Astrocyte of the hippocampus (primary cell): ENCODE results near the gene EDN3.
"Not testable (repeated sequence)": the region's sequence is repeated elsewhere in the genome, so short reads cannot be mapped to it uniquely, and the experiment has no call there.

Source experiments
- DNase-seq: peaks from one replicate; pipeline ENCODE4 v3.0.0; 2011; ENCODE audit warnings: low read depth, low spot score

Gene EDN3

DNA sequence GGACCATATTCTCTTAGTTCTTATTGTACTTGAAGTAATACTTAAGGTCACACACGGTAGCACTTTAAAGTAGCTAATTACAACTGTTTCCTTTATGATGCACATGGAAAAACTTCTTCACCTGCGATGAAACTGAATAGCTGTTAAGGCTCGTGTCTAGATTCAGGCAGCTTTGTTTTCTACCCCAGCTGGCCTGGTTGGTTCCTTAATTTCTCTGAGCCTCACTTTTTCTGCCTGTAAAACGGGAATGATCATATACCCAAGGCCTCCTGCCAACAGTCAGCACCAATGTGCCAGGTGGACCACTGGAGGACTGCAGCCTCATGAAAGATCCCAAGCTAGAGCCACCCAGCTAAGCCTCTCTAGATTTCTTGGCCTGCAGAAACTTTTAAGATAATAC lies 35.0 kb downstream of the EDN3 start:
- DNase-seq: no peak

GRCh38 chr20:59336540-59336939 lies 36.1 kb downstream of the EDN3 start:
- no peak for DNase-seq

- not testable (repeated sequence) for DNase-seq
These were observed 38.0 kb downstream of the EDN3 start for GRCh38 chr20:59338444-59338843.

DNA sequence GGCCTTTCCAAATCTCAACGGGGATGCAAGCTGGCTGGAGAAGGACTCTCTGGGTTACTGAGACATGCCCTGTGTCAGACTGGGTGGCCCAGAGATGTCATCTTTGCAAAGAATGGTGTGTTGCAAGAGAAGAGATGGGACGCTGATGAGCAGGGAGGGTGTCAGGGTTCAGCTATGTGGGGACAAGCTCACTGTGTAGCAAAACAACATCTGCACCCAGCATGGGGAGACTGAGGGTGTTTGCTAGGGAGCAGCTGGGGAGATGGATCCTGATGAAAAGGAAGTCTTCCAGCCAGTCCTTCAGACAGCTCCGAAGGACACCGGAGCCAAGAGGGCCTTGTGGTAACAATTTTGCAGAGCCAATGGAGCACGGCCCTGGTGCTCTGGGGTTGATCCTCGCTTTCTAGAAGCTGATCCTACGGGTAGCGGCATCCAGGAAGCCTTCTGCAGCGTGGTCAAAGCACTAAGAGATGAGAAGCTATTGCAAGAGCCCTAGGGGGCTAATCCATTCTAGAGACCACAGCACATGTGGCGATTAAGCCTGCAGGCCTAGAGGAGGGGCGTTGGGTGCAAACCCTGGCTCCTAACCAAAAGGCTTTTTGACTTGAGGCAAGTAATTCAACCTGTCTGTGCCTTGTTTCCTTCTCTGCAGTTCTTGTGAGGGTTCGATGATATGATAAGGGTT lies 39.9 kb downstream of the EDN3 start:
- no peak for DNase-seq

DNA sequence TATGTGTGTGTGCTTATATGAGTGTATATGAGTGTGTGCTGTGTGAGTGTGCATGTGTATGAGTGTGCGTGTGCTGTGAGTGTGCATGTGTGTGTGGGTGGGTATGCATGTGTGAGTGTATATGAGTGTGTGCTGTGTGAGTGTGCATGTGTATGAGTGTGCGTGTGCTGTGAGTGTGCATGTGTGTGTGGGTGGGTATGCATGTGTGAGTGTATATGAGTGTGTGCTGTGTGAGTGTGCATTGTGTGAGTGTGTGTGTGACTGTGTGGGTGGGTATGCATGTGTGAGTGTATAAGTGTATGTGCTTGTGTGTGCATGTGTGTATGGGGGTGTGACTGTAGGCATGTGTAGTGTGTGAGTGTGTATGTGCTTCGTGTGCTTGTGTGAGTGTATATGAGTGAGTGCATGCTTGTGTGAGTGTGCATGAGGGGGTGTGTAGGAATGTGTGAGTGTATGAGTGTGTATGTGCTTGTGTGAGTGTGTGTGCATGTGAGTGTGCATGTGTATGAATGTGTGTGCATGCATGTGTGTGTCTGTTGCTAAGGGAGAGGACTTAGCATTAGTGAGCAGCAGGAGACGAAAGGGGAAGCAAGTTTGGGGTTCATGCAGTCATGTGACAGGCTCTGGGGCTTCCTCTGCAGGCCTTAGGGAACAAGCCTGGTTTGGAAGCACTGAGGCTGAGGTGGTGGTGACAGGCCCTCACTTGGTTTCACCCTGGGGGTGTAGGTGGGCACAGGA lies 41.0 kb downstream of the EDN3 start:
- DNase-seq: not testable (repeated sequence)

DNA sequence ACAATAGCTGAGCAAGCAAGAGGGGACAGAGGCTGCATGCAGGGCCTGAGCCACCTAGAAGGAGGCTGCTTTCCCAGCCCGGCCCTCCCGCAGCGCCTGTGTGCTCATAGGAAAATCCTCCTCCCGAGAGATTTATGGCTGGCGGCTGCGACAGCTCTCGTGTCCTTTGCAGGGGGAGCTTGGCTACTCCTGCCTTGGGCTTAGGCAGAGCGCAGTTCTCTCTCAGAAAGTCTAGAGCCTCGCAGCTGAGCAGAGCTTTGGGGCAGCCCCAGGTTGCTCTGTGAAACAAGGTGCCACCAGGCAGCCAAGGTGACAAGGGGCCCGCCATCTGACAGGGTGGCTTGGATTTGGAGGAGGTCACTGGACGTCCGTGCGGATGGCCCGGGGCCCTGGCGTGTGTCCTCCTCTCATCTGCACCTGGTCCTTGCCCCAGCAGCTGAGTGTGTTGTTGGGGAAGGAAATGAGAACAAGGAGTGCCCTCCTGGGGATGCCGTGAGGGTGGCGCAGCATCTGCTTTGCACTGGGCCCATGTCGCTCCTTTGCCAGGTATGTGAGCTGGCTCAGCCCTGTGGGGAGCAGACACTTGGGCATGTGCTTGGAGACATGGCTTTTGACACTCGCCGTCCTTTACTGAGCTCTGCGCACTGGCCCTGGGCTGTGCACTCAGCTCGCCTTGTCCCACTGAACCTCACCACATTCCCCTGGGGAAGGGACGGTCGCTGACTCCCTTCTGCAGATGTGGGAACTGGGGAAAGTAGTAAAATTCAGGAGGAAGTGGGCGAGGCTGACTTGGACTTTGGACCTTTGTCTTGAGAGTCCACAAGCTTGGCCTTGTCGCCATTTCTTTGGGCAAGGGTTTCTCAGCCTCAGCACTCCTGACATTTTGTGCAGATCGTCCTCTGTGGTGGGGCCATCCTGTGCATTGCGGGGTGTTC lies 41.9 kb downstream of the EDN3 start:
- DNase-seq: no peak

DNA sequence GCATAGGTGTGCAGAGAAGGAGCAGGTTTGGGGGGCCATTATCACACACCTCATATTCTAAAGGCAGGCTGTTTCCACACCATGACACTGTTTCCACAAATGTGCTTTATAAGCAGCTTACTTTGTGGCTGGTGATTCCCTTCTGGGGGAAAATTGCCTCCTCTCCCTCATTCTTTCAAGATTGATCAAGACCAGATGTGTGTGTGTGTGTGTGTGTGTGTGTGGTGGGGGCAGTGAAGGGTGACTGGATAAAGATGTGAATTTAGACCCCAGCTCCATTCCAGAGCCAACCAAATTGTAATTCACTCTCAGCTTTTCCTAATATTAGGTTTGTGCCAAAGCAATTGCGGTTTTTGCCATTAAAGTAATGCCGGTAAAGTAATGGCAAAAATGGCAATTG lies 45.6 kb downstream of the EDN3 start:
- DNase-seq: no peak

- no peak for DNase-seq
These were observed 48.9 kb downstream of the EDN3 start for GRCh38 chr20:59349277-59349676.

DNA sequence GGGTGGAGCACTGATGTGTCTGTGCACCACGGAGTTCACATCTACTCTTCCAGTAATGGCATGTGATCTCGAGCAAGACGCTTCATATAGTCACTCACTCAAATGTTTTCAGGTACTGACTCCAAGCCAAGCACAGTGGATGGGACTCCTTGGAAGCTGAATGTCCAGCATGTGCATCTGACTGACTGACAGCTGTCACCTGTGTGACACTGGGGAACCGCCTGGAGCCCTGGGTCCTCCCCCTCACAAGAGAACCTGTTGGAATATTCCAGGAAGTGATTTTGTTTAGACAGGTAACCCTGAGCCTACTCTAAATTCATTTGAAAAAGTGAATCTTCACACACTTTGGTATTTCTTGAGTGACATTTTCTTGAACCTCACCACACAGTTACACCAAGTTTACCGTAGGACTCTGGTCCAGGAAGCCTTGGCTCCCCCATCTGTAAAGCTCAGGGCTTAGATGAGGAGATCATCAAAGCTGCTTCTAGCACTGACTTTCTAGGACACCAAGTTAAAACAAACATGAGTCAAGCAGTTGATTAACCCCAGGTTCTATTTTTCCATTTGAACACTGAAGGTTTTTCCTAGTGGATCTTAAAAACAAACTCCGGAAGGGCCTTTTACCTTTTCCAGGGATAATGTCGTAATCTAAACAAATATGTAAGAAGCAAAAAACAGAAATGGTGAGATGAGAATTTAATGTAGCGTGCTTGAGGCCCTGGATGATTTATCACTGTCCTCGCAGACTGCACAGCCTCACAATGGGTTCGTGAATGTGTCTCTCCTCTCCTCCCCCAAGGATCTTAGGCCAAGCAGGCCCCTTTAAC lies 50.1 kb downstream of the EDN3 start:
- no peak for DNase-seq

- no peak for DNase-seq
These were observed 51.0 kb downstream of the EDN3 start for GRCh38 chr20:59351157-59352040.

DNA sequence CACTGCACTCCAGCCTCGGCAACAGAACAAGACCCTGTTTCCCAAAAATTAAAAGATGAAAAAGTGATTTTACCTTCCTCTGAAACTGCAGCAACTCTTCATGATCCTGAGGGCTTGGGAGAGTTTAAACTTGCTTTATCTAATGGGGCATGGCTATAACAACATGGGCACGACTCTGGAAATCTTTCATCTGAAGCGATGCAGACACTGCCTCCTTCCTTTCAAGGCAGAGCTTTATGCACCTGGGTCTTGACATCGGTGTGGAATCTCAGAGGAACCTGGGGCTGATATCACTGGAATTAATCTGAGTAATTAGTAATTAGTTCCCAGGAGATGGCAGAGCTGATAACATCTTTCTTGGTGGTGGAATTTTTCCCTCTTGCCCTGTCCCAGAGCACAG lies 52.1 kb downstream of the EDN3 start:
- no peak for DNase-seq

DNA sequence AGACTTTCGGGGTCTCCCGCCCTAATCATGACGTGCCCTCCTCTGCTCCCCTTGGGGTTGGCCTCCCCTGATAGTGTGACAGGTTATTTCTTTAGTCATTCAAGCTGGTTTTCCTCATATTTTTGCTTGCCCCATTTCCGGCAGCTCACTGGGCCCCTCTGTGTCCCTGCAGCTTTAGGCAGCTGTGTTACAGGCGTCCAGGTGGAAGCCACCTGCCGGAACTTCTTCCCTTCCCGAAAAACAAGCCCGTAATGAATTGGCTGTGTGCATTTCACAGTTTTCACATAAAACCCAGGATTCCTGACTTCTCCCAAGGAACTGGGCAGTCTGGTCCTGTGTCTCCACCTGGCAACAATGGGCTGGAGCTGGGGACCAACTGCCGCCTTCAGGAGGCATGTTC lies 52.6 kb downstream of the EDN3 start:
- no peak for DNase-seq

DNA sequence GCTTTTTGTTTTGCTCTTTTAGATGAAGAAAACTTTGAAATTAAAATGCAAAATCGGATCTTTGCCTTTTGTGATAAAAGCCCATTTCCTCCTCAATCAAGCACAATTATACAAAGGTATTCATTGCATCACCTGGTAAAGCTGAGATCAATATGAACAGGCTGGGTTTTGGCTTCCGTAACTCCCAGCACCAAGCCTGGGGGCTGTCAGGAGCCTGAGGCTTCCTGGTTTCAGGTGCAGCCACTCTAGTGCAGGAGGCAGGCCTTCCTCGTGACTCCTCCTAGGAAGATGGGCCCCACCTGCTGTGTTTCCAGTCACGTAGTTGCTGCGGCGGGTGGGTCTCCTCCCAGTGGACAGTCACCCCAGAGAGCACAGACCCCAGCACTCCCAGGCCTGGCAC lies 54.0 kb downstream of the EDN3 start:
- DNase-seq: no peak

- DNase-seq: no peak
These were observed 54.8 kb downstream of the EDN3 start for GRCh38 chr20:59355242-59355641.

DNA sequence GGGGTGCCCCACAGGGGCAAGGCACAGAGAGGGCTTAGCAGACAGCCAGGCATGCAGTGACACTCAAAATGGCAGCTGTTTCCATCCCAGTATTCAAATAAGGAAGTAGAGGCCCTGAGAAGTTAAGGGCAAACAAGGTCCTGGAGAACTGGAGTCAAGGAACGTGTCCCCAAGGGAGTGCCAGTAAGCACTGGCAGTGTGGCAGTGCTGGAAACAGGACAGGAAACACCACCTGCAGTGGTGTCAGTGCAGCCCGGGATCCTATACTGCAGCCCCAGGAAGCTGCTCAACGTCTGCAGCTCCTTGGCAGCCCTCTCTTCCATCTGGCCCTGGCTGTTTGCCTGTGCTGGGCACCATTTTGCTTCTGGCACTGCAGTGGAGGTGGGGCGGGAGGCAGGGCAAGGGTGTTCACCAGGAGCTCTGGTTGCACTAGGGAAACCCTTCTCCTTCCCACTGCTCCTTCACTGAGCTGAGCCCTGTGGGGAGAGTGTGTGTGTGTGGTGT lies 56.3 kb downstream of the EDN3 start:
- no peak for DNase-seq

DNA sequence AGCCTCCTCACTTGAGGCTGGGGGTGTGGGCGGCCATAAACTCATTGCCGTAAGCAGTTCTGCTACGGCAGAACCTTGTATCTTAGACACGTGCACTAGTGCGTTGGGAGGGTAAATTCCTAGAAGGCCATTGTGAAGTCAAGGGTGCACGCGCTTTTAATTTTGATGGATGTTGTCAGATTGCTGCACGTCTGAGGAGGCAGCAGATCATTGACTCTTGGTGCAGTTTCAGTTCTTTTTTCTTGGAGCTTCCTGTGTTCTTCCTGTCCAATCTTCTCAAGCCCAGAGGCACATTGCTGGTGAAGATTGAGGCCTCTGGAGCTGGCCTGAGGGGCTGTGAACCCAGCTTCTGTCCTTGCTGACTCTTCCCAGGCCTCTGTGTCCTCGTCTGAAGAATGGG lies 58.4 kb downstream of the EDN3 start:
- not testable (repeated sequence) for DNase-seq

GRCh38 chr20:59359906-59360725 lies 59.7 kb downstream of the EDN3 start:
- no peak for DNase-seq

- DNase-seq: no peak
These were observed 60.5 kb downstream of the EDN3 start for GRCh38 chr20:59360934-59361333.

GRCh38 chr20:59361411-59361810 lies 61.0 kb downstream of the EDN3 start:
- no peak for DNase-seq
